ENCODE data around the gene FGD2. TPM values are rescaled to one million over a fixed set of nuclear protein-coding genes. Genes with fewer than 3 reads are reported as not detected.

Gene FGD2
- total RNA-seq, 1 experiment from 2014 or later: not detected

DNA sequence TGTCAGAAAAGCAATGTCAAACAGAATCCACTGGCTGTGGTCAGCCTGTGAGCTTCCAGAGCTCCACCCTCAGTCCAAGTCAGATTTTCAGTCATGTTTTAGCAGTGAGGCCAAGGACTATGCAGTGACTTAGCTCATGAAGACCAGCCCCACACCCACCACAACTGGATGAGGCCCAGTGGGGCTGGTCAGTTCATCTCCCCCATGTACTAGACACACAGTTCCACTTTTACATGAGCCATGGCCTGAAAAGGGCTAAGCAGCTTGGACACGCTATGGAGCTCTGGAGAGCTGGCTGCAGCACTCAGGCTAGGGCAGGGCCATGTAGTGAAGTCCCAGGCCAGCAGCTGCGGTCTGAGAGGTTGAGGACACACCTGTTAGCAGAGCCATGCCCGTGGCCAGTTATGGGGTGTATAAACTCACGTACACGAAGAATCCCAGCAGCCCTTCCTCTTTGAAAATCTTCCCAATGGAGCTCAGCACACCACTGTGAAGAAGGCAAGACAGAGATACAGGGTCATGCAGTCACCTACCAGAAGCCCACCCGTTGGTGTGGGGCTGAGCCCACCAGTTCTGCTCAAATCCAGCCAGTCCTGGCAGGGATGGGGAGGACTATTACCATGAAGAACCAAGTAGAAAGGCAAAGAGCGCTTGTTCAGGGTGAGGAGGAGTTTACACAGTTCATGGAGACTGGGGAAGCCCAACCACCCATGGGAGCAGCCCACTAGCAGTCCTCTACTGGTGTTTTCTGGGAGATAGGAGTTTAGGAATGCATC, 30.0 kb upstream of the FGD2 start:
- intact Hi-C loops (cut with micrococcal nuclease; ENCODE audit: unreplicated experiment): no loop called here
- Histone ChIP-seq H3K4me3 (ENCODE audit: low read depth, low read length, poor library complexity, severe bottlenecking) (no peak overlapping the region), H3K9me3 (ENCODE audit: low read depth, low read length, poor library complexity, severe bottlenecking) (no peaks in the 10 kb centered on the region), H3K36me3 (ENCODE audit: insufficient read depth, low read length, poor library complexity, severe bottlenecking) (peaks cover 84% of the 10 kb centered on the region), H3K4me1 (ENCODE audit: insufficient read depth, low read length, poor library complexity, severe bottlenecking) (no peaks in the 10 kb centered on the region), H3K27me3 (replicated peaks; ENCODE audit: insufficient read depth, low read depth, low read length, poor library complexity) (no peaks in the 10 kb centered on the region), H3K27ac (ENCODE audit: low read depth, low read length, poor library complexity, severe bottlenecking) (no peak overlapping the region)
- no peak for DNase-seq (ENCODE audit: low spot score)
- no TSS peak for BruUV-seq (replicated peaks)
- ChIA-PET POLR2A (ENCODE audit: low non-redundant PET) (no interaction called here), CTCF (no interaction called here)
- TF ChIP-seq, protein P1, sequence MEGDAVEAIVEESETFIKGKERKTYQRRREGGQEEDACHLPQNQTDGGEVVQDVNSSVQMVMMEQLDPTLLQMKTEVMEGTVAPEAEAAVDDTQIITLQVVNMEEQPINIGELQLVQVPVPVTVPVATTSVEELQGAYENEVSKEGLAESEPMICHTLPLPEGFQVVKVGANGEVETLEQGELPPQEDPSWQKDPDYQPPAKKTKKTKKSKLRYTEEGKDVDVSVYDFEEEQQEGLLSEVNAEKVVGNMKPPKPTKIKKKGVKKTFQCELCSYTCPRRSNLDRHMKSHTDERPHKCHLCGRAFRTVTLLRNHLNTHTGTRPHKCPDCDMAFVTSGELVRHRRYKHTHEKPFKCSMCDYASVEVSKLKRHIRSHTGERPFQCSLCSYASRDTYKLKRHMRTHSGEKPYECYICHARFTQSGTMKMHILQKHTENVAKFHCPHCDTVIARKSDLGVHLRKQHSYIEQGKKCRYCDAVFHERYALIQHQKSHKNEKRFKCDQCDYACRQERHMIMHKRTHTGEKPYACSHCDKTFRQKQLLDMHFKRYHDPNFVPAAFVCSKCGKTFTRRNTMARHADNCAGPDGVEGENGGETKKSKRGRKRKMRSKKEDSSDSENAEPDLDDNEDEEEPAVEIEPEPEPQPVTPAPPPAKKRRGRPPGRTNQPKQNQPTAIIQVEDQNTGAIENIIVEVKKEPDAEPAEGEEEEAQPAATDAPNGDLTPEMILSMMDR (conservative IDR thresholded peaks at IDR 0.05; ENCODE audit: low read depth, low read length): no peak
- TF ChIP-seq EZH2 (IDR thresholded peaks at IDR 0.05; ENCODE audit: borderline replicate concordance, low read depth, low read length, poor library complexity, severe bottlenecking): no peak

DNA sequence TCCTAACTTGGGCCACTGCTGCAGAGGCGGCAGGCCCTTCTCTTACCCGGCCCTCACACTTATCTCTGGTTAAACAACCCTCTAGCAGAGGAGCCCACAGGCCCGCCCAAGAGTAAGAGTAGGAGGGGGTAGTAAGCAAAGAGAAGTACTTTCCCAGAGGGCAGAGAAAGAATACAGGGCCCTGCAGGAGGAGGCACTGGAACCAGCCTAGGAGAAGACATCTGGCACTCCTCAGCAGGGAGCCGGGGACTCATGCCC, 29.5 kb upstream of the FGD2 start:
- DNase-seq (ENCODE audit: low spot score): no peak
- Histone ChIP-seq H3K4me3 (ENCODE audit: low read depth, low read length, poor library complexity, severe bottlenecking) (no peak overlapping the region), H3K36me3 (ENCODE audit: insufficient read depth, low read length, poor library complexity, severe bottlenecking) (peaks cover 82% of the 10 kb centered on the region), H3K27ac (ENCODE audit: low read depth, low read length, poor library complexity, severe bottlenecking) (no peak overlapping the region), H3K27me3 (replicated peaks; ENCODE audit: insufficient read depth, low read depth, low read length, poor library complexity) (no peaks in the 10 kb centered on the region), H3K4me1 (ENCODE audit: insufficient read depth, low read length, poor library complexity, severe bottlenecking) (no peaks in the 10 kb centered on the region), H3K9me3 (ENCODE audit: low read depth, low read length, poor library complexity, severe bottlenecking) (no peaks in the 10 kb centered on the region)
- ChIA-PET POLR2A (ENCODE audit: low non-redundant PET) (no interaction called here), CTCF (no interaction called here)
- no peak for TF ChIP-seq EZH2 (IDR thresholded peaks at IDR 0.05; ENCODE audit: borderline replicate concordance, low read depth, low read length, poor library complexity, severe bottlenecking)
- TF ChIP-seq, protein P1 (conservative IDR thresholded peaks at IDR 0.05; ENCODE audit: low read depth, low read length): no peak
- no TSS peak for BruUV-seq (replicated peaks)
- intact Hi-C loops (cut with micrococcal nuclease; ENCODE audit: unreplicated experiment): no loop called here

DNA sequence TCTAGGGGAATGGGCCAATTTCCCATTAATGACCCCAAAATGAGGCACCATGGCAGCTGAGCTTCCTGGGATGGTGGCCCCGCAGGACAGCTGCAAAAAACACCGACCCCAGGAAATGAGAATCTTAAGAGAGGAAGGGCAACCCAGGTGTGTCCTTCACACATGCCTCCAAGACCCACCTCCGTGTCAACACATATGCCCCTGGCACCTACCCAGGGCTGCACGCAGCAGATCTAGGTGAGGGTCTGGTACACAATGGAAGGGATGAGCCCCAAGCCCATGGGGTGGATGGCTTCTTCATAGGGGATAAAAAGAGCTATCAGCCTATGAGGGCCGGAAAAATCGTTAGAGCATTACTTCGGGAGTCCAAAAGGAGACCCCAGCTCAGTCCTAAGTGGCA, 28.9 kb upstream of the FGD2 start:
- no peaks in the 10 kb centered on the region for H3K4me1 ChIP-seq (ENCODE audit: insufficient read depth, low read length, poor library complexity, severe bottlenecking)
- ChIA-PET POLR2A (ENCODE audit: low non-redundant PET) (no interaction called here), CTCF (no interaction called here)
- TF ChIP-seq, protein P1 (conservative IDR thresholded peaks at IDR 0.05; ENCODE audit: low read depth, low read length): no peak
- no peak for TF ChIP-seq EZH2 (IDR thresholded peaks at IDR 0.05; ENCODE audit: borderline replicate concordance, low read depth, low read length, poor library complexity, severe bottlenecking)
- H3K36me3 ChIP-seq (ENCODE audit: insufficient read depth, low read length, poor library complexity, severe bottlenecking): peaks cover 76% of the 10 kb centered on the region
- no peak overlapping the region for H3K4me3 ChIP-seq (ENCODE audit: low read depth, low read length, poor library complexity, severe bottlenecking)
- intact Hi-C loops (cut with micrococcal nuclease; ENCODE audit: unreplicated experiment): no loop called here
- no peak for DNase-seq (ENCODE audit: low spot score)
- H3K27ac ChIP-seq (ENCODE audit: low read depth, low read length, poor library complexity, severe bottlenecking): no peak overlapping the region
- H3K27me3 ChIP-seq (replicated peaks; ENCODE audit: insufficient read depth, low read depth, low read length, poor library complexity): no peaks in the 10 kb centered on the region
- H3K9me3 ChIP-seq (ENCODE audit: low read depth, low read length, poor library complexity, severe bottlenecking): no peaks in the 10 kb centered on the region
- no TSS peak for BruUV-seq (replicated peaks)
